Measurements from ENCODE around the gene XPNPEP1.
"Not testable (repeated sequence)": the region's sequence is repeated elsewhere in the genome, so short reads cannot be mapped to it uniquely, and the experiment has no call there.

XPNPEP1 gene

GRCh38 chr10:109924087-109924486 lies 776 bp upstream of the XPNPEP1 start:
- no peak for DNase-seq (ENCODE audit: low read depth)

- DNase-seq (ENCODE audit: low read depth), result no peak
Measured at GRCh38 chr10:109922358-109922975, 844 bp downstream of the XPNPEP1 start.

DNA sequence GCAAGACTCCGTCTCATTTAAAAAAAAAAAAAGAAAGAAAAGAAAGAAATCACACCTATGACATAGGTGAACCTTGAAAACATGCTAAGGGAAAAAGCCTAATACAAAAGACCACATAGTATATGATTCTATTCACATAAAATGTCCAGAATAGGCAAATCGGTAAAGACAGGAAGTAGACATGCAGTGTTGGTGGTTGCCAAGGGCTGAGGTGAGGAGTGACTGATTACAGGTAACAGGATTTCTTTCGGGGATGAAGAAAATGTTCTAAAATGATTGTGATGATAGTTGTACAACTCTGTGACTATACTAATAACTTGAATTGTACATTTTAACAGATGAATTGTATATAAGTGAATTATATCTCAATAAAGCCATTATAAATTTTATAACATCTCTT lies 3.3 kb downstream of the XPNPEP1 start:
- no peak for DNase-seq (ENCODE audit: low read depth)

DNA sequence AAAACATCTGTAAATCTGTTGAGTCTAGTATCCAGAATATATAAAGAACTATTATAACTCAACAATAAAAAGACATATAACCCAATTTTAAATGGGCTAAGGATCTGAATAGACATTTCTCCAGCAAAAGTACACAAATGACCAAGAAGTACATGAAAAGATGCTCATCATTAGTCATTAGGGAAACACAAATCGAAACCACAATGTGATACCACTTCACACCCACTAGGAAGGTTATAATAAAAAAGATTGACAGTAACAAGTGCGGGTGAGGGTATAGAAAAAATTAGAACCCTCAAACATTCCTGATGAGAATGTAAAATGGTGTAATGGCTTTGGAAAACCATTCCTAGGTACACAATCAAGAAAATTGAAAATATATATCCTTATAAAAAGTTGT lies 4.1 kb downstream of the XPNPEP1 start:
- no peak for DNase-seq (ENCODE audit: low read depth)

DNA sequence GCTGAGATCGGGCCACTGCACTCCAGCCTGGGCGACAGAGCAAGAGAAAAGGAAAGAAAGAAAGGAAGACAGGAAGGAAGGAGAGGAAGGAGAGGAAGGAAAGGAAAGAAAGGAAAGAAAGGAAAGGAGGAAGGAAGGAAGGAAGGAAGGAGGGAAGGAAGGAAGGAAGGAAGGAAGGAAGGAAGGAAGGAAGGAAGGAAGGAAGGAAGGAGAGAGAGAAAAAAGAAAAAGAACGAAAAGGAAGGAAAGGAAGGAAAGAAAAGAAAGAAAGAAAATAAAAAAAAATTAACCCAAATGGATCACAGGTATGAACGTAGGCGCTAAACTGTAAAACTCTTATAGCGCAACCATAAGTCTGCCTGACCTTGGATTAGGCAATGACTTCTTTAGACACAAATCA lies 4.6 kb downstream of the XPNPEP1 start:
- not testable (repeated sequence) for DNase-seq (ENCODE audit: low read depth)

DNA sequence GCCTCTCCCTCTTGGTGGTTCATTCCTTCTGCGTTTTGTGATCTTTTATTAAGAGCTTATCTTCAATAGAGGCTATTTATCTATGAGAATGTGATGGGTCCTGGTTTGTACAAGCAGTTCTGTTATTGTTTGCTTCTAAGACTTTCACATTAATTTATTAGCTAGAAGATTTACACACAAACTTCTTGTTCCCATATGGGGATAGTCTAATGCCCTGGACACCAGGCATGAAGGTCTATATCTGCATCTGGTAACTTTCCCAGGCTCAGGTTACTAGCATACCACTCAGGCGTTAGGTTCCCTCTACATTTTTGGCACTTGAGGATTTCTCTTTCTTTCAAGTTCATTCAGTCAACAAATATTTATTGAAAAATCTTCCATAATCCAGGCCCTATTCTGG lies 7.7 kb downstream of the XPNPEP1 start:
- no peak for DNase-seq (ENCODE audit: low read depth)

- no peak for DNase-seq (ENCODE audit: low read depth)
Measured at GRCh38 chr10:109914966-109915365, 8.3 kb downstream of the XPNPEP1 start.

GRCh38 chr10:109913306-109913892 lies 9.9 kb downstream of the XPNPEP1 start:
- no peak for DNase-seq (ENCODE audit: low read depth)

DNA sequence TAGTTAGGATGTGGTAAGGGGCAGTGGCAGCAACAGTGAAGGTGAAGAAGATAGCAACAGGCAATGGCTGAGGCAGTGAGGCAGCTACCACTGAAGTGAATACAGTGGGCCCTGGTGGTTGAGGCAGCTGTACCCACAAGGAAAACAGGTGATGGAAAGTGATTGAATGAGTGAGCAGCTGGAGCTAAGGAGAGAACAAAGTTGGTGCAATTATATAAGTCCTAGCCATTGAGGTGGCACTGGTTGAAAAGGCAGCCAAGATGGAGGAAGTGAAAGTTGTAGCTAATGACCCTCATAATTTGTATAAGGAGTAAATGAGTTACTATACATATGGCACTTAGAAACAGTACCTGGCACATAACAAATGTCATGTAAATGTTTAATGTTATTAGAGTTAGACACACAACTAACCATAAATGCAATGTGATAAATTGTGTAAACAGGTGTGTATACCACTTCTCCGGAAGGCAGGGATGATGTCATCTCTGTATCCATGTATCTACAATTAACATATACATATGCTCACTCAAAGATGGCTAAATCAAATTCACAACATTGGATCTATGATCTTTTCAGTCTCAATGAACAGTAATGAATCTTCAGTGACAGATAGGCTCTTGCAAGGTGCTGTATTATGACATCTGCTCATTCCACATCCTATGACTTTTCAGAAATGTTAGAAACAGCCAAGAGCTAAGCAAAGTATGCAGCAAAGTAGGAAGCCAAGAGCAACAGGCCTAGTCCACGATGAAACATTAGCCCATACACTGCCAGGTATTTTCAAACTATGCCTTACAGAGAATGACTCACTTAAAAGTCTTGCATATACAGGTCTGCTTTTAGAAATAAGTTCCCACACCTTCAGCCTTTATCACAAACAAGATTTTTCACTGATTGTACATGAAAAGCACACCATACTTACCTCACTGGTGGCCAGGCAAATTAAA lies 10.7 kb downstream of the XPNPEP1 start:
- no peak for DNase-seq (ENCODE audit: low read depth)

DNA sequence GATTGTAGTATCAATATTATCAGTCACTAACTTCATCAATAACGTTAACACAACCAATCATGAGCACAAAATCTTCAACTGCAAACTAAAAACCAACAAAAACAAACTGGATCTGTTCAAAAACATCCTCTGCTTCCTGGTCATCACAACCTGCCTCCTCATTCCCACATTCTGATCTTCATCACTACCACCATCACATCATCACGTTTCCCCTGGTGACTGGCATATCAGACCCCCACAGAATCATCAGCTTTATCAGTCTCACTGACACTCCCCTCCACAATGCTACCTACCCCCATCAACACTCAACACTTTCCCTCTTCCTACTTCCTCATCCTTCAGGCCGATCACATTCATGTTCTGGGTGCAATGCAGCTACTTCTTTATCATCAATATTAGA lies 11.4 kb downstream of the XPNPEP1 start:
- DNase-seq (ENCODE audit: low read depth), result no peak

DNA sequence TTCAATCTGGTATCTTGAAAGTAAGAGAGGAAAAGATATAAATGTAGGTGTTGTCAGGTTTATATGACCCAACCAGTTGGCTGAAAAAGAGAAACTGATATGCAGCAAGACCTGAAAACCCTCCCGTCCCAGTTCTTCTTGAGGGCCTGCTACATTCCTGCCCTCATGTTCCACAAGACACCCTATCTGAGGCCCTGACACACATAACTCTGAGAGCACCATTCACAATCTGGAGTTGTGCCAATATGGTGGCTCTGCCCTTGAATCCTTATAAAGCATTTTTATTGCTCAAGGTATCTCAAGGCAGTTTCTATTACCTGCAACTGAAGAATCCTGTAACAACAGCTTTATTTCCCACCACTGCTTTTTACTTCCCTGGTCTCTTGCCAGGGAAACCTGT lies 17.0 kb downstream of the XPNPEP1 start:
- DNase-seq (ENCODE audit: low read depth), result no peak

GRCh38 chr10:109904397-109904796 lies 18.9 kb downstream of the XPNPEP1 start:
- no peak for DNase-seq (ENCODE audit: low read depth)

- DNase-seq (ENCODE audit: low read depth), result no peak
Measured at GRCh38 chr10:109902992-109903947, 20.0 kb downstream of the XPNPEP1 start.

- DNase-seq (ENCODE audit: low read depth), result no peak
Measured at GRCh38 chr10:109899356-109900331, 23.7 kb downstream of the XPNPEP1 start.

DNA sequence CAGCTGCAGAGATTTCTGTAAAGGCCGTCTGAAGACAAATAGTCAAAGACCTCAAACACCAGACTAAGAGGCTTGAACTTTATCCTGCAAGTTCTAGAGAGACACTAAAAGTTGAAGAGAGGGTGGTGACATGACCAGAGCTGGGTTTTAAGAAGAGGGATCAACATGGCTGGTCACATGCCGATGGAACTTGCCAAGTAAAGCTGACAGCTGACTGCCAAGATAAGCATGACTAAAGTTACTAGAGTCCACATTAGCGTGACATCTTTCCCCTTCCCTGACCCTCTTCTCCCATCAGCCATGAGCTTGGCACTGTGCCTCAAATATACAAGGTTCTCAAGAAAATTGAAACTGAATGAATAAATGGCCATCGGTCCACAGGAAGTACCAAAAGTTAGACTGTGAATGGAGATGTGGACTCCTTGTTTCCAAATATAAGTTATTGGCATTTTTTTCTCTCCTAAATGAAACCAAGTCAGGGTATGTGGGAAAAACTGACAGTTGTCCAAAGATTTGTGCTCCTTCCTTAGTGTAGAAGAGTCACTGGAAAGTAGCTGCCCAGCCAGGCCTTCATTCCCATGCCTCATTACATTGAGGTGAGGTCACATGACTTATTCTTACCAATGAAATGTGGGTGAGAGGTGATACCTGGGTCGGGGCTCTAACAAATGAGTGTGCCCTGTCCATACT lies 24.5 kb downstream of the XPNPEP1 start:
- no peak for DNase-seq (ENCODE audit: low read depth)

DNA sequence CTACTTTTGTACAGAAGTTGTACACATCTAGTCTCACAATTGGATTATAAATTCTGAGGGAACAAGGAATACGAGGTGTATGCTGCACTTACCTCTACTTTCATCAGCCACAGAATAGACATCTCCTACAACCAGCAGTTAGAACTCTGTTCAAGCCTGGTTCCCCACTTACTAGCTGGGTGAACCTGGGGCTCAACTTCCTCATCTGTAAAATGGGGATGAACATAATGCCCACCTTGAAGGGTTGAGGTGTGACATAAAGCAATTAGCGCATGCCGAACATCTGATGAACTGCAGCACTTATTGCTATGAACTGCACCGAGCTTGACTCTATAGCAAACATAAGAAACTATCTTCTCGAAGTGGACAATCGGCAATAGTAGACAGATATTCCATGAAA lies 25.3 kb downstream of the XPNPEP1 start:
- no peak for DNase-seq (ENCODE audit: low read depth)

DNA sequence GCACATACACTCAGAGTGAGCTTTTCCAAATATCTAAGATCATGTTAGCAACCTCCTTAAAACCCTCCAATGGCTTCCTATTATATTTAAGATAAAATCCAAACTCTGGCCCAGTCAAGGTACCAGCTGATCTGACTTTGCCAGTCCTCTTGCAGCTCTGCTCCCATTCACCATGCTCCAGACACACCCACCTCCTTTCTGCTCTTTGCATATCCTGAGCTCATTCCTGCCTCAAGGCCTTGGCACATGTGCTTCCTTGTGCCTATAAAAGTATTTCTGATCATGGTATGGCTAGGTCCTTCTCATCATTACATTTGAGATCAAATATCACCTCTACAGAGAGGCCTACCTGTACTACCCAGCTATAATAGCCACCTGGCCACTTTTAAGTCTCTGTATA lies 27.5 kb downstream of the XPNPEP1 start:
- DNase-seq (ENCODE audit: low read depth), result no peak

DNA sequence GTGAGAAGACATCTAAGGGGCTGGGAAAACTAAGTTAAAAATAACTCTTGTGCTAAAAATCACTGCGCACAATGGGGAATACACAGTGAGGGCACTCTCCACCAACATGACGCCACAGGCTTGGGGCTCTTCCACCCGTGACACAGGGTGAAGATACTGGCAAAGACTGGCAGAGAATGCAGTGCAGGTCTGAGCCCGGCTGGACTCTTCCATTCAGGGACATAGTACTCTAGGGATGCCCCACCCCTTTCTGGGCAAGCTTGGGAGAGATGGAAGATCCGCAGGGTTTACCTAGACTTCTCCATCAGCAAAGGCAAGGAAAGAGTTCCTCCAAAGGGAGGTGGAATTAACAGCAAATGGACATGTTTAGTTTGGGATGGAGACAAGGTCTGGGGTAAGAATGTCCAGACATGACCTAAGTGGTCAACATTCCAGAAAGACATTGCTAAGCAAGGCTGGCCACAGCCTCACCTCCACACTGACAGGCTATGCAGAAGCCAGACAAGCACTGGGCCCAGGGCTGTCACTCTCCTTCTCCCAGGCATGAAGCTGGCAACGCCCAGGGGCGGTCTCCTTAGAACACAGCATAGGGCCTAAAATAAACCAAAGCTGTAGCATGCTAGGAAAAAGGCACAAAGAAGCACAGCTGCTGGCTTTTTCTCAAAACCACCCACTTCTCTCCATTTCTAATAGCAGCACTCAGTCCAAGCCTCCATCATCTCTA lies 28.1 kb downstream of the XPNPEP1 start:
- no peak for DNase-seq (ENCODE audit: low read depth)

DNA sequence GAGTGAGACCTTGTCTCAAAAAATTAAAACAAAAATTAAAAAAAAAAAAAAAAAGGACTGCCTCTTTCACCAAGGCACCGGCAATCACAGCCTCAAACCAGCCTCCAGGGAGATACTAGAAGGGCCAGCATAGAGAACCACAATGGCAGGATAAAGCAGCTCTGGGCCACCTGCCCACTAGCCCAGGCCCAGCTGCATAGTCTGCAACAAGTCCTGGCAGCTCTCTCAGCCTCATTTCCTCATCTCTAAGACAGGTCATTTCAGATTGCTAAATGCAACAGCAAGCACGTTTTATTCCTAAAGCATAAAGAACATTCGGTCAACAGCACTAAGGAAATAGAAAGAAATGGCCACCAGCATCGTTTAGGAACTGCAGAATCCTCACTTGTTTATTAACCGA lies 28.8 kb downstream of the XPNPEP1 start:
- DNase-seq (ENCODE audit: low read depth), result peak; percentile 51
